ENCODE measurements around the gene NTRK3. TPM values are rescaled to one million over a fixed set of nuclear protein-coding genes. Genes with fewer than 3 reads are reported as not detected.

NTRK3 gene
- total and polyA plus RNA-seq, 2 of the 8 experiments (the other 6 are each of a cell fraction or from before 2014, with no cell fraction given): 4.5 to 6.8 TPM

GRCh38 chr15:88121968-88122530, 134.5 kb downstream of the NTRK3 start:
- no peak for FAIRE-seq
- Histone ChIP-seq H3K79me1 (ENCODE audit: low read depth, low read length) (no peaks in the 10 kb centered on the region), H3K79me2 (ENCODE audit: control insufficient read depth in 1 of 2, insufficient read depth in 2 of 2, low read length in 2 of 2) (no peaks in the 10 kb centered on the region), H2BK20ac (ENCODE audit: low read length) (no peak overlapping the region), H4K91ac (replicated peaks; ENCODE audit: insufficient read length, low read length) (no peak overlapping the region), H2AK5ac (ENCODE audit: low read depth, low read length) (no peak overlapping the region), H3K18ac (ENCODE audit: extremely low read depth, low read length) (no peak overlapping the region), H3K27me3 (replicated peaks in 1 of 4; ENCODE audit: control insufficient read depth in 3 of 4, extremely low read depth in 1 of 4, insufficient read depth in 3 of 4, low read length in 3 of 4) (no peaks in the 10 kb centered on the region), H3K4ac (replicated peaks; ENCODE audit: insufficient read length, low read depth, low read length) (no peak overlapping the region), H3K14ac (ENCODE audit: insufficient read length) (no peak overlapping the region), H3K23me2 (ENCODE audit: low read depth, low read length) (no peaks in the 10 kb centered on the region), H2BK5ac (ENCODE audit: low read depth, low read length) (no peak overlapping the region), H3K4me2 (ENCODE audit: insufficient read depth in 1 of 2, low read depth in 2 of 2, low read length in 2 of 2) (no peak overlapping the region), H4K8ac (ENCODE audit: extremely low read depth, insufficient read depth, low read length) (no peak overlapping the region), H3K9me3 (ENCODE audit: insufficient read depth in 2 of 2, low read depth in 1 of 2, low read length in 1 of 2) (no peaks in the 10 kb centered on the region), H4K20me1 (replicated peaks in 1 of 2; ENCODE audit: control insufficient read depth in 1 of 2, insufficient read depth in 2 of 2, low read length in 2 of 2) (no peaks in the 10 kb centered on the region), H4K5ac (ENCODE audit: insufficient read length, low read depth, low read length) (no peak overlapping the region), H3K4me3 (ENCODE audit: extremely low read depth in 1 of 4, insufficient read depth in 2 of 4, low read depth in 3 of 4, low read length in 4 of 4) (no peak overlapping the region), H2BK120ac (replicated peaks; ENCODE audit: low read depth, low read length) (no peak overlapping the region), H3K56ac (replicated peaks; ENCODE audit: insufficient read length, low read depth, low read length) (no peak overlapping the region), H3K4me1 (replicated peaks in 1 of 4; ENCODE audit: control insufficient read depth in 3 of 4, insufficient read depth in 4 of 4, low read length in 3 of 4) (peaks cover 0 to 4% (median 2%) of the 10 kb centered on the region in 4 experiments; a peak in 3 of 7 replicates), H2BK15ac (ENCODE audit: low read length) (no peak overlapping the region), H3K27ac (ENCODE audit: low read depth, low read length) (no peak overlapping the region), H3K9ac (replicated peaks in 1 of 4; ENCODE audit: extremely low read depth in 1 of 4, low read depth in 3 of 4, low read length in 3 of 4) (no peak overlapping the region), H2AFZ (ENCODE audit: low read length) (no peak overlapping the region), H2BK12ac (ENCODE audit: low read depth, low read length) (no peak overlapping the region), H3K23ac (ENCODE audit: insufficient read length) (no peak overlapping the region), H3K36me3 (ENCODE audit: control insufficient read depth in 2 of 4, insufficient read depth in 4 of 4, low read length in 3 of 4) (no peaks in the 10 kb centered on the region)
- WGBS, 2 experiments (ENCODE audit: extremely low coverage in 1 of 2, insufficient coverage in 1 of 2, insufficient read length in 1 of 2, insufficient replicate concordance in 2 of 2, low coverage in 1 of 2, low lambda C conversion rate in 2 of 2, missing lambda C conversion rate in 1 of 2): 94% methylated on average over 2 of the region's 2 CpGs; no CpG with 5 or more reads in 1 of the 2 experiments
- DNase-seq (ENCODE audit: low read depth in 1 of 2, low spot score in 2 of 2): no peak
- POLR2A ChIA-PET (ENCODE audit: partially characterized antibody): no interaction called here
- CTCF ChIA-PET (ENCODE audit: partially characterized antibody): interaction anchor here (1.1 kb wide), 1 partner anchor 124 kb away, joined by 3 read pairs; no protein-coding TSS in a partner anchor
- TF ChIP-seq CHD1 (IDR thresholded peaks at IDR 0.05; ENCODE audit: low read depth, low read length): no peak
- TF ChIP-seq SAP30 (IDR thresholded peaks at IDR 0.05; ENCODE audit: insufficient read depth, insufficient replicate concordance, low read length): no peak
- TF ChIP-seq HDAC6 (IDR thresholded peaks at IDR 0.05; ENCODE audit: low read depth, low read length): no peak
- no peak for TF ChIP-seq CHD2 (IDR thresholded peaks at IDR 0.05; ENCODE audit: low read length)
- no peak for TF ChIP-seq EP300 (IDR thresholded peaks at IDR 0.05; ENCODE audit: borderline replicate concordance in 1 of 2, low read depth in 2 of 2, low read length in 2 of 2)
- TF ChIP-seq JUND (IDR thresholded peaks at IDR 0.05; ENCODE audit: low read length): no peak
- no peak for TF ChIP-seq EZH2 (IDR thresholded peaks at IDR 0.05; ENCODE audit: low read depth, low read length, severe bottlenecking)
- TF ChIP-seq USF2 (IDR thresholded peaks at IDR 0.05; ENCODE audit: low read length): no peak
- TF ChIP-seq BCL11A (IDR thresholded peaks at IDR 0.05; ENCODE audit: low read depth in 2 of 2, low read length in 2 of 2): no peak
- no peak for TF ChIP-seq TBP (IDR thresholded peaks at IDR 0.05; ENCODE audit: low read depth, low read length)
- TF ChIP-seq CTBP2 (IDR thresholded peaks at IDR 0.05; ENCODE audit: borderline replicate concordance, insufficient read depth, insufficient read length, low read length): no peak
- no peak for TF ChIP-seq CBX5 (IDR thresholded peaks at IDR 0.05; ENCODE audit: low read depth, low read length)
